NB4 (cell line): ENCODE data around the gene MPND.

Experiments used
- TF ChIP-seq, protein P1 (sequence below): IDR thresholded peaks from one replicate; pipeline ENCODE4 v1.5.1; 2012; ENCODE audit warnings: low read depth, low read length
- TF ChIP-seq, protein P2 (sequence below): IDR thresholded peaks from 2 replicates; pipeline ENCODE4 v1.6.1; 2011; ENCODE audit warnings: low read depth, low read length

DNA sequence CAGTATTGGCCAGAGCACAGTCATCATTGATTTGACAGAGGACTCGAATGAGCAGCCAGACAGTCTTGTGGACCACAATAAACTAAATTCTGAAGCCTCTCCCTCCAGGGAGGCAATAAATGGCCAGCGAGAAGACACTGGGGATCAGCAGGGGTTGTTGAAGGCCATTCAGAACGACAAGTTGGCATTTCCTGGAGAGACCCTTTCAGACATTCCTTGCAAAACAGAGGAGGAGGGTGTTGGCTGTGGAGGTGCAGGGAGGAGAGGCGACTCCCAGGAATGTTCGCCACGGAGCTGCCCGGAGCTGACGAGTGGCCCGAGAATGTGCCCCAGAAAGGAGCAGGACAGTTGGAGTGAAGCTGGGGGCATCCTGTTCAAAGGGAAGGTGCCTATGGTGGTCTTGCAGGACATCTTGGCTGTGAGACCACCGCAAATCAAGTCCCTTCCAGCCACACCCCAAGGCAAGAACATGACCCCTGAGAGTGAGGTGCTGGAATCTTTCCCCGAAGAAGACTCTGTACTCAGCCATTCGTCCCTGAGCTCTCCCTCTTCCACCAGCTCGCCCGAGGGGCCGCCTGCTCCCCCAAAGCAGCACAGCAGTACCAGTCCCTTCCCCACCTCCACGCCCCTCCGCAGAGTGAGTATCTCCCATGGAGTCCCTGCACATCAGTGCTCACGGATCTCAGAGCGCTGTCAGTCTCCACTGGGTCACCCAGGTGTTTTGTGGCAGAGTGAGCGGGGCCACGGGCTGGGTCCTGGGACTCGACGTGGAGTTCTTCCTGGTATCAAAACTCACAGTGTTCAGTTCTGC is 66.0 kb downstream of the MPND start:
- TF ChIP-seq, protein P1, sequence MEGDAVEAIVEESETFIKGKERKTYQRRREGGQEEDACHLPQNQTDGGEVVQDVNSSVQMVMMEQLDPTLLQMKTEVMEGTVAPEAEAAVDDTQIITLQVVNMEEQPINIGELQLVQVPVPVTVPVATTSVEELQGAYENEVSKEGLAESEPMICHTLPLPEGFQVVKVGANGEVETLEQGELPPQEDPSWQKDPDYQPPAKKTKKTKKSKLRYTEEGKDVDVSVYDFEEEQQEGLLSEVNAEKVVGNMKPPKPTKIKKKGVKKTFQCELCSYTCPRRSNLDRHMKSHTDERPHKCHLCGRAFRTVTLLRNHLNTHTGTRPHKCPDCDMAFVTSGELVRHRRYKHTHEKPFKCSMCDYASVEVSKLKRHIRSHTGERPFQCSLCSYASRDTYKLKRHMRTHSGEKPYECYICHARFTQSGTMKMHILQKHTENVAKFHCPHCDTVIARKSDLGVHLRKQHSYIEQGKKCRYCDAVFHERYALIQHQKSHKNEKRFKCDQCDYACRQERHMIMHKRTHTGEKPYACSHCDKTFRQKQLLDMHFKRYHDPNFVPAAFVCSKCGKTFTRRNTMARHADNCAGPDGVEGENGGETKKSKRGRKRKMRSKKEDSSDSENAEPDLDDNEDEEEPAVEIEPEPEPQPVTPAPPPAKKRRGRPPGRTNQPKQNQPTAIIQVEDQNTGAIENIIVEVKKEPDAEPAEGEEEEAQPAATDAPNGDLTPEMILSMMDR: no peak
- TF ChIP-seq, protein P2, sequence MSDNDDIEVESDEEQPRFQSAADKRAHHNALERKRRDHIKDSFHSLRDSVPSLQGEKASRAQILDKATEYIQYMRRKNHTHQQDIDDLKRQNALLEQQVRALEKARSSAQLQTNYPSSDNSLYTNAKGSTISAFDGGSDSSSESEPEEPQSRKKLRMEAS: no peak
